OCI-LY1 (cell line): ENCODE data around the gene IVNS1ABP.

ENCODE experiments used
- EZH2 ChIP-seq: fragments of 200-600 bp; sonication (generic), shearing (Covaris generic); IDR thresholded peaks from 2 replicates; pipeline ENCODE4 v1.8.0; 2017; ENCODE audit warnings: borderline replicate concordance, mixed run types, mild to moderate bottlenecking, antibody characterized with exemption, low read length, moderate library complexity, mixed read lengths
- TF ChIP-seq, protein P1 (sequence below): fragments of 200-600 bp; sonication (generic), shearing (Covaris generic); IDR thresholded peaks from 2 replicates; pipeline ENCODE4 v1.5.1; 2017; ENCODE audit warnings: mild to moderate bottlenecking, antibody characterized with exemption, low read length, moderate library complexity, mixed read lengths

- TF ChIP-seq, protein P1, sequence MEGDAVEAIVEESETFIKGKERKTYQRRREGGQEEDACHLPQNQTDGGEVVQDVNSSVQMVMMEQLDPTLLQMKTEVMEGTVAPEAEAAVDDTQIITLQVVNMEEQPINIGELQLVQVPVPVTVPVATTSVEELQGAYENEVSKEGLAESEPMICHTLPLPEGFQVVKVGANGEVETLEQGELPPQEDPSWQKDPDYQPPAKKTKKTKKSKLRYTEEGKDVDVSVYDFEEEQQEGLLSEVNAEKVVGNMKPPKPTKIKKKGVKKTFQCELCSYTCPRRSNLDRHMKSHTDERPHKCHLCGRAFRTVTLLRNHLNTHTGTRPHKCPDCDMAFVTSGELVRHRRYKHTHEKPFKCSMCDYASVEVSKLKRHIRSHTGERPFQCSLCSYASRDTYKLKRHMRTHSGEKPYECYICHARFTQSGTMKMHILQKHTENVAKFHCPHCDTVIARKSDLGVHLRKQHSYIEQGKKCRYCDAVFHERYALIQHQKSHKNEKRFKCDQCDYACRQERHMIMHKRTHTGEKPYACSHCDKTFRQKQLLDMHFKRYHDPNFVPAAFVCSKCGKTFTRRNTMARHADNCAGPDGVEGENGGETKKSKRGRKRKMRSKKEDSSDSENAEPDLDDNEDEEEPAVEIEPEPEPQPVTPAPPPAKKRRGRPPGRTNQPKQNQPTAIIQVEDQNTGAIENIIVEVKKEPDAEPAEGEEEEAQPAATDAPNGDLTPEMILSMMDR, result no peak
- TF ChIP-seq EZH2, result no peak
Measured at GRCh38 chr1:185365951-185366350, 48.9 kb upstream of the IVNS1ABP start.
